T-cell (primary cell): ENCODE data around the gene PGC. TPM values are rescaled to one million over a fixed set of nuclear protein-coding genes. Genes with fewer than 3 reads are reported as not detected.

Experiments used
- ATAC-seq, 4 experiments: fragments of 200-7000 bp in 3 of 4; fragments of 150-1000 bp in 1 of 4; cut with Tn5 transposase; replicated peaks in 1 of 4; 1 replicate in 3 of 4; 2 replicates in 1 of 4; pipeline ENCODE4 v1.10.0; 2021; ENCODE audit warnings: moderate library complexity in 3 of 4, mild to moderate bottlenecking in 2 of 4, moderate number of reproducible peaks in 1 of 4
- CTCF ChIA-PET, 2 donors: fragments of 300-600 bp; sonication (Branson Sonifier 250); formaldehyde crosslinking; loops; one replicate each; lab custom pipeline; 2022; ENCODE audit warnings: antibody characterized with exemption in 2 of 2; lab: Charles Lee
- POLR2A ChIA-PET, 2 donors: fragments of 300-600 bp; sonication (Branson Sonifier 250); formaldehyde crosslinking; loops; one replicate each; lab custom pipeline; 2022; ENCODE audit warnings: antibody characterized with exemption in 2 of 2; lab: Charles Lee
- DNase-seq, 35 experiments: peaks; one replicate each; pipeline versions ENCODE4 v3.0.0 to v3.0.0-alpha.2; 2013 to 2023
- H3K27ac ChIP-seq: one replicate; pipeline ENCODE4 v1.5.1; 2013; ENCODE audit warnings: low read length
- H3K27me3 ChIP-seq, 2 experiments: replicated peaks in 1 of 2; 1 replicate in 1 of 2; 2 replicates in 1 of 2; pipeline versions ENCODE4 v1.6.1 to v1.7.0; 2013; ENCODE audit warnings: low read length in 1 of 2, mixed read lengths in 1 of 2; ENCODE audit not compliant: control insufficient read depth in 2 of 2, insufficient read depth in 2 of 2; ENCODE audit errors: extremely low read depth in 1 of 2
- H3K36me3 ChIP-seq, 2 donors: 1 replicate in 1 of 2; 2 replicates in 1 of 2; pipeline versions ENCODE4 v1.6.1 to v1.7.0; 2013; ENCODE audit warnings: low read length in 1 of 2; ENCODE audit not compliant: control insufficient read depth in 2 of 2, insufficient read depth in 1 of 2; ENCODE audit errors: extremely low read depth in 1 of 2
- H3K4me1 ChIP-seq, 2 experiments: 1 replicate in 1 of 2; 2 replicates in 1 of 2; pipeline versions ENCODE4 v1.6.1 to v1.7.0; 2013; ENCODE audit warnings: low read length in 2 of 2, mixed read lengths in 1 of 2; ENCODE audit not compliant: insufficient read depth in 2 of 2, control insufficient read depth in 1 of 2; ENCODE audit errors: extremely low read depth in 1 of 2
- H3K4me3 ChIP-seq, 2 donors: 1 replicate in 1 of 2; 2 replicates in 1 of 2; pipeline versions ENCODE4 v1.5.1 to v1.7.0; 2013; ENCODE audit warnings: mild to moderate bottlenecking in 2 of 2, low read length in 1 of 2, moderate library complexity in 1 of 2; ENCODE audit not compliant: control insufficient read depth in 1 of 2; ENCODE audit errors: extremely low read depth in 1 of 2
- H3K9me3 ChIP-seq: 2 replicates; pipeline ENCODE4 v1.7.0; 2013
- H3K27ac Mint-ChIP-seq, 2 donors: one replicate each; pipeline ENCODE4 v1.8.0; 2020 to 2021; ENCODE audit warnings: mild to moderate bottlenecking in 2 of 2, mixed read lengths in 2 of 2
- H3K27me3 Mint-ChIP-seq, 2 donors: one replicate each; pipeline ENCODE4 v1.8.0; 2021 to 2022; ENCODE audit warnings: mixed read lengths in 2 of 2
- H3K36me3 Mint-ChIP-seq: one replicate; pipeline ENCODE4 v1.8.0; 2021; ENCODE audit warnings: mixed read lengths
- H3K4me1 Mint-ChIP-seq, 3 donors: one replicate each; pipeline ENCODE4 v1.8.0; 2020 to 2022; ENCODE audit warnings: mixed read lengths in 3 of 3, mild to moderate bottlenecking in 1 of 3
- H3K4me3 Mint-ChIP-seq, 3 donors: one replicate each; pipeline ENCODE4 v1.8.0; 2020 to 2022; ENCODE audit warnings: mild to moderate bottlenecking in 3 of 3, mixed read lengths in 3 of 3, moderate library complexity in 3 of 3
- H3K9me3 Mint-ChIP-seq, 3 donors: one replicate each; pipeline ENCODE4 v1.8.0; 2020 to 2022; ENCODE audit warnings: mixed read lengths in 3 of 3
- WGBS: methylation state at CpG from one replicate; pipeline ENCODE4 v1.1.5; 2013; ENCODE audit warnings: missing lambda C conversion rate; ENCODE audit not compliant: insufficient coverage; 5-methylcytosine and 5-hydroxymethylcytosine counted together
- total RNA-seq, 35 experiments: library from RNA in 6 of 35; stranded (reverse) in 6 of 35; fragments of 120-200 nt in 1 of 35; gene quantifications; one replicate each; pipeline versions ENCODE4 v1.2.1 to v1.2.4 and lab custom pipeline; 2013 to 2026

PGC gene
- total RNA-seq, 5 donors from 2014 or later (not counting 1 experiment from before 2014, with no cell fraction given), result 0.58 to 0.86 (median 0.70) TPM; not detected in 2

- CTCF ChIA-PET, result no interaction called here
These were observed 3.6 kb downstream of the PGC start for GRCh38 chr6:41743406-41744235.

DNA sequence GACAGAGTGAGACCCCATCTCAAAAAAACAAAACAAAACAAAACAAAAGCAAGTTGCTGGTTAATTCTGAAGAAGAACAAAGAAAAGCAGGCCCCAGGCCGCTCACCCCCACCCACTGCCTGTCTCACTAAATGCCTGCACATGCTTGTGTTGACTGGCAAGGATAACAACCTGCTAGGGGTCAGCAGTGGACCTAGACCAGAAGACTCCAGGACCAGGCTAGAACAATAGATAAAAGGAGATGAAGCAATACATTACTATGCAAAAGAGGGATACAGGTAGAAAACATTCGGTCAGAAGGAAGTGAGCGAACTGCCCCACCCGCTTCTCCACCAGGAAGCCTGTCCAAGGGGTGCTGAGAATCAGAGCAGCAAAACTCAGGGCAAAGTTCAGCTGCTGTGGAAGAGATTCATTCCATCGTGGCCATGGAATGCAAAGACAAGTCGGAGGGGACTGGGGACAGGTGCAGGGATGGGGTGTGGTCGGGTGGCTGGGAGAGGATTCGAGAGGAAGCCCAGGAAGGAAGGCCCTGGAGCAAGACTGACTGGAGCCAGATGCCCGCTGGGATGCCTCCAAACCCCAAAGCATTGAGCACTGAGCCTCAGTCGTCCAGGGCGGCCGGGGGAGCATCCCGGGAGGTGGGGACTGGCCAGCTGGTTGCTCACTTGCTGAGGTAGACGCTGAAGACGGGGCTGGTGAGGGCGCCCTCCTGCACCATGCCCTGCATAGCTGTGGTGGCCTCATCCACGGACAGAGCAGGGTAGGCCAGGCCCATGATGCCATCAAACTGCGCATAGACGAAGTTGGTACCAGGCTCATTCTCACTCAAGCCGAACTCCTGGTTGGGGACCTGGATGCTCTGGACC lies 5.3 kb downstream of the PGC start:
- POLR2A ChIA-PET, result no interaction called here
- H3K36me3 Mint-ChIP-seq, result no peaks in the 10 kb centered on the region
- CTCF ChIA-PET, result interaction anchor here in 1 of 2 donors (0.5 kb wide), 1 partner anchor 35 kb away, joined by 3 read pairs; no protein-coding TSS in a partner anchor
- Histone ChIP-seq H3K27me3 (peaks cover 0 to 13% of the 10 kb centered on the region in 2 experiments), H3K4me1 (no peaks in the 10 kb centered on the region), H3K4me3 (no peak overlapping the region), H3K9me3 (no peaks in the 10 kb centered on the region), H3K36me3 (no peaks in the 10 kb centered on the region), H3K27ac (no peak overlapping the region)
- H3K27me3 Mint-ChIP-seq, result no peaks in the 10 kb centered on the region
- H3K4me1 Mint-ChIP-seq, result no peaks in the 10 kb centered on the region
- no peak for ATAC-seq
- H3K27ac Mint-ChIP-seq, result no peak overlapping the region
- no peak overlapping the region for H3K4me3 Mint-ChIP-seq
- WGBS, result 90% methylated on average over 19 of the region's 20 CpGs
- no peaks in the 10 kb centered on the region for H3K9me3 Mint-ChIP-seq
- no peak for DNase-seq

More at GRCh38 chr6:41743406-41744235, 3.6 kb downstream of the PGC start:
- Mint-ChIP-seq H3K27ac (no peak overlapping the region), H3K36me3 (no peaks in the 10 kb centered on the region), H3K4me3 (no peak overlapping the region), H3K4me1 (no peaks in the 10 kb centered on the region), H3K27me3 (no peaks in the 10 kb centered on the region), H3K9me3 (no peaks in the 10 kb centered on the region)
- H3K27me3 ChIP-seq, result peaks cover 0 to 19% of the 10 kb centered on the region in 2 experiments
- no peak for ATAC-seq
- H3K4me1 ChIP-seq, result no peaks in the 10 kb centered on the region
- H3K4me3 ChIP-seq, result no peak overlapping the region
- no peak for DNase-seq
- H3K9me3 ChIP-seq, result no peaks in the 10 kb centered on the region
- WGBS, result 91% methylated on average over 4 of the region's 6 CpGs
- no peak overlapping the region for H3K27ac ChIP-seq
- H3K36me3 ChIP-seq, result no peaks in the 10 kb centered on the region
- POLR2A ChIA-PET, result no interaction called here

GRCh38 chr6:41740366-41741162 lies 6.6 kb downstream of the PGC start:
- H3K4me3 ChIP-seq, result no peak overlapping the region
- ChIA-PET CTCF (no interaction called here), POLR2A (no interaction called here)
- no peaks in the 10 kb centered on the region for H3K27me3 Mint-ChIP-seq
- H3K36me3 Mint-ChIP-seq, result no peaks in the 10 kb centered on the region
- 66% methylated on average over 4 of the region's 13 CpGs for WGBS
- DNase-seq, result no peak
- H3K9me3 ChIP-seq, result no peaks in the 10 kb centered on the region
- H3K4me1 Mint-ChIP-seq, result peaks cover 0 to 4% (median 3%) of the 10 kb centered on the region in 3 donors
- H3K4me3 Mint-ChIP-seq, result no peak overlapping the region
- peaks cover 4 to 5% of the 10 kb centered on the region in 2 experiments for H3K4me1 ChIP-seq
- no peaks in the 10 kb centered on the region for H3K9me3 Mint-ChIP-seq
- H3K27ac ChIP-seq, result no peak overlapping the region
- H3K36me3 ChIP-seq, result no peaks in the 10 kb centered on the region
- ATAC-seq, result no peak
- H3K27ac Mint-ChIP-seq, result no peak overlapping the region
- peaks cover 0 to 13% of the 10 kb centered on the region in 2 experiments for H3K27me3 ChIP-seq

DNA sequence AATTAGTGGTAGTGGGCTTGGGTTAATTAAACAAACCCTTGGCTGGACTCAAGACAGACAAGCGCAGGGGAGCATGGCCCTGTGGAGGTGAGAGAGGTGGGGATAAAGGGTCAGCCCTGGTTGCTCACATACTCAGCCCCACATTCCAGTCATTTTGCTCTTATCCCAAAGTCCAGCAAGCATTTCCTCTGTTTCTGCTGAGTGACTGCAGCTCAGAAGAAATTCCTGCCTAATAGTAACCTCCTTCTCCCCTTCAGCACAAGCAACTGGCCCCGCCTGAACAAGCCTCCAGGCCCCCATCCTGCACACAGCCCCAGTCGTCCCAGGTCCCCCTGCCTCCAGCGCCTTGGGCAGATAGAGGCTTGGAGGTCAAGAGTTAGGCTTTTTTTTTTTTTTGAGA lies 8.2 kb downstream of the PGC start:
- Mint-ChIP-seq H3K27ac (no peak overlapping the region), H3K4me1 (peaks cover 0 to 4% (median 4%) of the 10 kb centered on the region in 3 donors), H3K4me3 (no peak overlapping the region), H3K9me3 (no peaks in the 10 kb centered on the region), H3K27me3 (no peaks in the 10 kb centered on the region), H3K36me3 (no peaks in the 10 kb centered on the region)
- Histone ChIP-seq H3K4me1 (peaks cover 4 to 6% of the 10 kb centered on the region in 2 experiments), H3K4me3 (no peak overlapping the region), H3K36me3 (no peaks in the 10 kb centered on the region), H3K9me3 (no peaks in the 10 kb centered on the region), H3K27ac (no peak overlapping the region), H3K27me3 (peaks cover 0 to 13% of the 10 kb centered on the region in 2 experiments)
- DNase-seq, result no peak
- ChIA-PET CTCF (no interaction called here), POLR2A (no interaction called here)
- no CpG with 5 or more reads among the region's 4 CpGs for WGBS
- ATAC-seq, result no peak

DNA sequence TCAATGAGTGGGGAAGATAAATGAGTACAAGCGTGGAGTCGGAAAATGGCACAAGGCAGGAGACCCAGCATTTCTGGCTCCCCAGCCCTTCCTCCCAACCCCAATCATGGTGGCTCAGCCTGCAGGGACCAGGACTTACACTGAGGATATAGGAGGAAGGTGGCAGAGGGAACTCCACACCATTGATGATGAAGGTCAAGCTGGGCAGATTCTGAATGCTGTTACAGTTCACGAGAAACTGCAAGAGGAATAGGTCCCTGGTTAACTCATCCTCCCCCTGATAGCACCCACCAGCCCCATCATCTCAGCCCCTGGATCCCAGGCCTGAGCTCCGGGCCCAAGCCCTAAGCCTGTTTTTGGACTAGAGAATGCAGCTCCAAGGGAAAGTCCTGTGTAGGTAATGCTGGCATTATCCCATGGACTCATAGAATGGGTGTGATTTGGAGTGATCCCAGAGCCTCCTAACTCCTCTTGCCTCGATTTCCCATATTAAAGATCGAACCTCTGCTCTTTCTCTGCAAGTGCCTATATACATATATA lies 9.5 kb downstream of the PGC start:
- H3K27ac Mint-ChIP-seq, result no peak overlapping the region
- DNase-seq, result no peak
- Histone ChIP-seq H3K9me3 (no peaks in the 10 kb centered on the region), H3K27ac (no peak overlapping the region), H3K27me3 (peaks cover 0 to 13% of the 10 kb centered on the region in 2 experiments), H3K36me3 (no peaks in the 10 kb centered on the region), H3K4me1 (peaks cover 14 to 20% of the 10 kb centered on the region in 2 experiments), H3K4me3 (no peak overlapping the region)
- H3K4me1 Mint-ChIP-seq, result peaks cover 13 to 16% (median 16%) of the 10 kb centered on the region in 3 donors
- no peaks in the 10 kb centered on the region for H3K36me3 Mint-ChIP-seq
- CTCF ChIA-PET, result no interaction called here
- H3K27me3 Mint-ChIP-seq, result no peaks in the 10 kb centered on the region
- H3K9me3 Mint-ChIP-seq, result no peaks in the 10 kb centered on the region
- WGBS, result no CpG with 5 or more reads among the region's 6 CpGs
- H3K4me3 Mint-ChIP-seq, result no peak overlapping the region
- no peak for ATAC-seq
- POLR2A ChIA-PET, result no interaction called here
